PC-3 (cell line): Measurements from ENCODE around the gene RAB12. TPM values are rescaled to one million over a fixed set of nuclear protein-coding genes. Genes with fewer than 3 reads are reported as not detected.

ENCODE experiments used
- ATAC-seq: fragments of 200-7000 bp; cut with Tn5 transposase; 2 replicates; pipeline ENCODE4 v1.9.1; 2020; ENCODE audit warnings: mild to moderate bottlenecking, moderate library complexity
- BruUV-seq: library from RNA; stranded (reverse); fragments of 400-500 nt; replicated peaks from 2 replicates; lab custom pipeline; 2021; lab: Mats Ljungman, UMichigan
- CTCF ChIA-PET: fragments of 300-600 bp; sonication (Branson Sonifier 250); formaldehyde crosslinking; loops from one replicate; lab custom pipeline; 2022; ENCODE audit warnings: antibody characterized with exemption; lab: Charles Lee
- POLR2A ChIA-PET: fragments of 300-600 bp; sonication (Branson Sonifier 250); formaldehyde crosslinking; loops from one replicate; lab custom pipeline; 2022; ENCODE audit warnings: antibody characterized with exemption; ENCODE audit not compliant: unreplicated experiment; lab: Charles Lee
- DNase-seq: peaks from one replicate; pipeline ENCODE4 v3.0.0-alpha.2; 2015
- H2AFZ ChIP-seq: fragments of 300-600 bp; sonication (generic); 2 replicates; pipeline ENCODE4 v1.6.0; 2016; ENCODE audit warnings: antibody characterized with exemption, low read length
- H3F3A ChIP-seq: fragments of 300-600 bp; sonication (generic); one replicate; pipeline ENCODE4 v1.6.0; 2017; ENCODE audit warnings: antibody characterized with exemption, low read length, control low read depth, mild to moderate bottlenecking; ENCODE audit not compliant: unreplicated experiment
- H3K27ac ChIP-seq: fragments of 300-600 bp; sonication (generic); 2 replicates; pipeline ENCODE4 v1.5.1; 2016; ENCODE audit warnings: mild to moderate bottlenecking, low read length
- H3K27me3 ChIP-seq: fragments of 300-600 bp; sonication (generic); 2 replicates; pipeline ENCODE4 v1.6.1; 2016; ENCODE audit warnings: low read length, mixed read lengths
- H3K36me3 ChIP-seq: fragments of 300-600 bp; sonication (generic); 2 replicates; pipeline ENCODE4 v1.6.1; 2016; ENCODE audit warnings: low read depth, mixed run types, low read length, mixed read lengths
- H3K4me1 ChIP-seq: fragments of 300-600 bp; sonication (generic); 2 replicates; pipeline ENCODE4 v1.5.1; 2016; ENCODE audit warnings: low read length; ENCODE audit not compliant: insufficient read depth
- H3K4me2 ChIP-seq: fragments of 300-600 bp; sonication (generic); 2 replicates; pipeline ENCODE4 v1.6.0; 2016; ENCODE audit warnings: low read length
- H3K4me3 ChIP-seq: fragments of 300-600 bp; sonication (generic); 2 replicates; pipeline ENCODE4 v1.5.1; 2016; ENCODE audit warnings: mild to moderate bottlenecking, low read length, mixed read lengths
- H3K79me2 ChIP-seq: fragments of 300-600 bp; sonication (generic); 2 replicates; pipeline ENCODE4 v1.6.1; 2017; ENCODE audit warnings: low read length, mixed read lengths
- H3K9ac ChIP-seq: fragments of 300-600 bp; sonication (generic); 2 replicates; pipeline ENCODE4 v1.6.0; 2016; ENCODE audit warnings: mild to moderate bottlenecking, low read length
- H3K9me2 ChIP-seq: fragments of 300-600 bp; sonication (generic); replicated peaks from 2 replicates; pipeline ENCODE4 v1.6.1; 2016; ENCODE audit warnings: mixed run types, low read length, mixed read lengths
- H3K9me3 ChIP-seq: fragments of 300-600 bp; sonication (generic); 2 replicates; pipeline ENCODE4 v1.6.1; 2016; ENCODE audit warnings: low read length, mixed read lengths
- H4K20me1 ChIP-seq: fragments of 300-600 bp; sonication (generic); 2 replicates; pipeline ENCODE4 v1.6.1; 2016; ENCODE audit warnings: low read length, mixed read lengths
- EZH2 ChIP-seq: fragments of 300-600 bp; sonication (generic); IDR thresholded peaks from one replicate; pipeline ENCODE4 v1.6.1; 2017; ENCODE audit warnings: antibody characterized with exemption, mild to moderate bottlenecking, low read length; ENCODE audit not compliant: unreplicated experiment
- EZH2phosphoT487 ChIP-seq: fragments of 300-600 bp; sonication (generic); IDR thresholded peaks from 2 replicates; pipeline ENCODE4 v1.6.1; 2018; ENCODE audit warnings: mild to moderate bottlenecking, antibody characterized with exemption, low read length, borderline replicate concordance
- intact Hi-C: fragments of 100-400 bp; cut with micrococcal nuclease; formaldehyde crosslinking; loops from 2 replicates; pipeline ENCODE4 v1.9.0; 2023
- total RNA-seq: library from RNA; depleted of rRNA; stranded (reverse); fragments of >200 nt; gene quantifications from 2 replicates; pipeline ENCODE4 v1.2.3, GENCODE V29; 2014
- TF ChIP-seq, protein P1 (sequence below): fragments of 300-600 bp; sonication (generic); conservative IDR thresholded peaks from 2 replicates; pipeline ENCODE4 v1.5.1; 2017; ENCODE audit warnings: antibody characterized with exemption, low read depth, mild to moderate bottlenecking, low read length

Gene RAB12
- total RNA-seq, 1 experiment from 2014 or later = 50.9 TPM

GRCh38 chr18:8661754-8662559 lies 52.7 kb downstream of the RAB12 start:
- Histone ChIP-seq H3K4me3 (no peak overlapping the region), H3K27ac (no peak overlapping the region), H3K27me3 (no peaks in the 10 kb centered on the region), H2AFZ (peak overlapping the region; percentile 22), H3K79me2 (no peaks in the 10 kb centered on the region), H4K20me1 (no peaks in the 10 kb centered on the region), H3K4me1 (peaks cover 26% of the 10 kb centered on the region), H3K36me3 (no peaks in the 10 kb centered on the region), H3K9me2 (no peaks in the 10 kb centered on the region), H3K9ac (no peak overlapping the region), H3K4me2 (peak overlapping the region; percentile 44), H3F3A (no peaks in the 10 kb centered on the region), H3K9me3 (no peaks in the 10 kb centered on the region)
- peak; percentile 53 for DNase-seq
- peak; percentile 55 for ATAC-seq
- POLR2A ChIA-PET = no interaction called here
- no TSS peak for BruUV-seq
- CTCF ChIA-PET = no interaction called here
- intact Hi-C loops = no loop called here
- no peak for TF ChIP-seq EZH2phosphoT487
- TF ChIP-seq, protein P1, sequence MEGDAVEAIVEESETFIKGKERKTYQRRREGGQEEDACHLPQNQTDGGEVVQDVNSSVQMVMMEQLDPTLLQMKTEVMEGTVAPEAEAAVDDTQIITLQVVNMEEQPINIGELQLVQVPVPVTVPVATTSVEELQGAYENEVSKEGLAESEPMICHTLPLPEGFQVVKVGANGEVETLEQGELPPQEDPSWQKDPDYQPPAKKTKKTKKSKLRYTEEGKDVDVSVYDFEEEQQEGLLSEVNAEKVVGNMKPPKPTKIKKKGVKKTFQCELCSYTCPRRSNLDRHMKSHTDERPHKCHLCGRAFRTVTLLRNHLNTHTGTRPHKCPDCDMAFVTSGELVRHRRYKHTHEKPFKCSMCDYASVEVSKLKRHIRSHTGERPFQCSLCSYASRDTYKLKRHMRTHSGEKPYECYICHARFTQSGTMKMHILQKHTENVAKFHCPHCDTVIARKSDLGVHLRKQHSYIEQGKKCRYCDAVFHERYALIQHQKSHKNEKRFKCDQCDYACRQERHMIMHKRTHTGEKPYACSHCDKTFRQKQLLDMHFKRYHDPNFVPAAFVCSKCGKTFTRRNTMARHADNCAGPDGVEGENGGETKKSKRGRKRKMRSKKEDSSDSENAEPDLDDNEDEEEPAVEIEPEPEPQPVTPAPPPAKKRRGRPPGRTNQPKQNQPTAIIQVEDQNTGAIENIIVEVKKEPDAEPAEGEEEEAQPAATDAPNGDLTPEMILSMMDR = no peak
- no peak for TF ChIP-seq EZH2

- ChIA-PET CTCF (no interaction called here), POLR2A (no interaction called here)
- no peaks in the 10 kb centered on the region for H4K20me1 ChIP-seq
- BruUV-seq = no TSS peak
- H3K27me3 ChIP-seq = no peaks in the 10 kb centered on the region
- no peak overlapping the region for H3K9ac ChIP-seq
- H3K9me2 ChIP-seq = no peaks in the 10 kb centered on the region
- no peaks in the 10 kb centered on the region for H3F3A ChIP-seq
- TF ChIP-seq, protein P1 = no peak
- TF ChIP-seq EZH2 (no peak), EZH2phosphoT487 (no peak)
- no peak overlapping the region for H3K27ac ChIP-seq
- peaks cover 26% of the 10 kb centered on the region for H3K4me1 ChIP-seq
- H3K36me3 ChIP-seq = no peaks in the 10 kb centered on the region
- H3K9me3 ChIP-seq = no peaks in the 10 kb centered on the region
- DNase-seq (no peak), ATAC-seq (no peak)
- no peak overlapping the region for H3K4me2 ChIP-seq
- H3K4me3 ChIP-seq = no peak overlapping the region
- no peak overlapping the region for H2AFZ ChIP-seq
- H3K79me2 ChIP-seq = no peaks in the 10 kb centered on the region
- intact Hi-C loops = no loop called here
Measured at GRCh38 chr18:8662560-8663255, 53.5 kb downstream of the RAB12 start.
